ENCODE measurements around the gene PKD2. TPM values are rescaled to one million over a fixed set of nuclear protein-coding genes. Genes with fewer than 3 reads are reported as not detected.

Gene PKD2
- total and polyA plus RNA-seq, 2 of the 4 experiments (the other 2 are of a cell fraction): 43.8 to 51.3 TPM

- H3K4me1 ChIP-seq (ENCODE audit: control insufficient read depth, insufficient read depth, low read length): peaks cover 12% of the 10 kb centered on the region
- H2AK9ac ChIP-seq (replicated peaks; ENCODE audit: low read depth, low read length, poor library complexity): no peak overlapping the region
- no peak overlapping the region; the same call in 1 of the 2 replicates for H2AK5ac ChIP-seq (ENCODE audit: low read depth, low read length)
- no peak overlapping the region for H3K56ac ChIP-seq (ENCODE audit: extremely low read depth, insufficient read depth, low read length)
- ATAC-seq (ENCODE audit: low read depth) (no peak), DNase-seq (peak; percentile 51)
- H3K36me3 ChIP-seq (ENCODE audit: control insufficient read depth, insufficient read depth, low read length): peaks cover 11% of the 10 kb centered on the region
- H3K4ac ChIP-seq (ENCODE audit: low read depth, low read length): no peak overlapping the region
- no peak overlapping the region for H3K9ac ChIP-seq (ENCODE audit: low read depth, low read length)
- ChIA-PET POLR2A (ENCODE audit: unreplicated experiment) (no interaction called here), CTCF (interaction anchor here (1.1 kb wide), 1 partner anchor 190 kb away, joined by 4 read pairs; no protein-coding TSS in a partner anchor)
- H4K5ac ChIP-seq (ENCODE audit: low read depth, low read length): no peak overlapping the region
- H4K20me1 ChIP-seq (ENCODE audit: insufficient read depth, low read length): peaks cover 6% of the 10 kb centered on the region; the same call in 1 of the 2 replicates
- intact Hi-C loops (cut with micrococcal nuclease) (no loop called here), dilution Hi-C loops (cut with HindIII; ENCODE audit: low sequenced_read_pairs, unreplicated experiment) (no loop called here), in situ Hi-C loops (cut with MboI; ENCODE audit: low sequenced_read_pairs) (no loop called here)
- 0 out of 4 replicates have a peak overlapping the region, but pooled peaks of 1 of the 2 experiments have one; percentile 21 for H4K8ac ChIP-seq (ENCODE audit: low read depth in 2 of 2, low read length in 2 of 2)
- H3K79me1 ChIP-seq (ENCODE audit: low read depth in 1 of 2, low read length in 2 of 2): peaks cover 39 to 66% of the 10 kb centered on the region in 2 experiments
- peak; percentile 76 for TF ChIP-seq CEBPB (IDR thresholded peaks at IDR 0.05; ENCODE audit: low read depth, low read length)
- no peak for TF ChIP-seq CHD1 (IDR thresholded peaks at IDR 0.05; ENCODE audit: low read depth, low read length)
- TF ChIP-seq FOS (IDR thresholded peaks at IDR 0.05; ENCODE audit: low read depth, low read length): peak; percentile 5; the same call in 1 of the 2 replicates
- no peak for TF ChIP-seq SMC3 (IDR thresholded peaks at IDR 0.05; ENCODE audit: low read depth, low read length)
- peak overlapping the region; percentile 3; the same call in 1 of the 2 replicates for H3K18ac ChIP-seq (ENCODE audit: low read depth, low read length)
- H3K27ac ChIP-seq (ENCODE audit: insufficient read depth, low read length): no peak overlapping the region
- BruUV-seq (replicated peaks): no TSS peak
- no peaks in the 10 kb centered on the region for H3K27me3 ChIP-seq (ENCODE audit: control insufficient read depth, insufficient read depth, low read length)
- no peak overlapping the region for H3K23ac ChIP-seq (ENCODE audit: low read depth, low read length)
- no peak overlapping the region for H2AFZ ChIP-seq (replicated peaks; ENCODE audit: low read length, poor library complexity)
- H2BK5ac ChIP-seq (ENCODE audit: low read depth, low read length, poor library complexity, severe bottlenecking): peak overlapping the region; percentile 12
- H3K9me3 ChIP-seq (ENCODE audit: control insufficient read depth, insufficient read depth, low read length): peaks cover 5% of the 10 kb centered on the region; the same call in 1 of the 2 replicates
- no peak overlapping the region for H4K91ac ChIP-seq (ENCODE audit: insufficient read depth, low read depth, low read length)
- no peak overlapping the region for H3K4me2 ChIP-seq (ENCODE audit: low read depth, low read length)
- H3K14ac ChIP-seq (replicated peaks; ENCODE audit: low read depth, low read length): no peak overlapping the region
- H3K9me1 ChIP-seq (ENCODE audit: insufficient read depth, low read length): peaks cover 4% of the 10 kb centered on the region
- H2BK15ac ChIP-seq (ENCODE audit: low read depth, low read length): 0 out of 3 replicates have a peak overlapping the region, but pooled peaks have one; percentile 14
- no peak overlapping the region for H3K4me3 ChIP-seq (ENCODE audit: insufficient read depth, low read depth, low read length)
- H2BK120ac ChIP-seq (ENCODE audit: low read depth, low read length): no peak overlapping the region
- no peak overlapping the region for H2BK20ac ChIP-seq (ENCODE audit: low read depth, low read length)
Measured at GRCh38 chr4:88021824-88022223, 14.4 kb downstream of the PKD2 start.

All from IMR-90 (cell line).